ENCODE measurements around the gene JPH4. TPM values are rescaled to one million over a fixed set of nuclear protein-coding genes. Genes with fewer than 3 reads are reported as not detected.
"Not testable (repeated sequence)": the region's sequence is repeated elsewhere in the genome, so short reads cannot be mapped to it uniquely, and the experiment has no call there.

JPH4 gene
- total and polyA plus RNA-seq, 7 experiments from 2014 or later = 0.13 to 1.2 (median 0.16) TPM; not detected in 4

GRCh38 chr14:23600806-23601205 lies 22.2 kb upstream of the JPH4 start:
- no peak for DNase-seq
- Histone ChIP-seq H3K27me3 (ENCODE audit: control insufficient read depth in 2 of 2, insufficient read depth in 2 of 2, low read length in 2 of 2) (no peaks in the 10 kb centered on the region), H3K4me1 (ENCODE audit: control insufficient read depth in 2 of 2, insufficient read depth in 2 of 2, low read length in 2 of 2) (no peaks in the 10 kb centered on the region), H3K36me3 (ENCODE audit: control insufficient read depth in 2 of 3, insufficient read depth in 3 of 3, low read length in 3 of 3) (no peaks in the 10 kb centered on the region), H3K27ac (ENCODE audit: low read depth, low read length) (no peak overlapping the region), H3K9me3 (ENCODE audit: control insufficient read depth in 2 of 3, low read length in 3 of 3) (no peaks in the 10 kb centered on the region), H3K4me3 (ENCODE audit: low read length) (no peak overlapping the region)
- Mint-ChIP-seq H3K36me3 (peaks cover 0 to 8% (median 4%) of the 10 kb centered on the region in 5 donors), H3K27ac (no peak overlapping the region), H3K9me3 (peaks cover 0 to 15% (median 0%) of the 10 kb centered on the region in 11 donors), H3K4me3 (no peak overlapping the region), H3K4me1 (peaks cover 0 to 5% (median 3%) of the 10 kb centered on the region in 7 donors), H3K27me3 (peaks cover 0 to 3% (median 0%) of the 10 kb centered on the region in 5 donors)
- POLR2A ChIA-PET = no interaction called here
- CTCF ChIA-PET = no interaction called here
- ATAC-seq = no peak
- intact Hi-C loops (cut with micrococcal nuclease) = no loop called here

- ATAC-seq (no peak), DNase-seq (no peak)
- no peak overlapping the region for H3K27ac Mint-ChIP-seq
- peaks cover 0 to 15% (median 0%) of the 10 kb centered on the region in 11 donors for H3K9me3 Mint-ChIP-seq
- ChIA-PET POLR2A (no interaction called here), CTCF (no interaction called here)
- H3K9me3 ChIP-seq (ENCODE audit: control insufficient read depth in 2 of 3, low read length in 3 of 3) = no peaks in the 10 kb centered on the region
- H3K36me3 ChIP-seq (ENCODE audit: control insufficient read depth in 2 of 3, insufficient read depth in 3 of 3, low read length in 3 of 3) = no peaks in the 10 kb centered on the region
- H3K4me3 ChIP-seq (ENCODE audit: low read length) = no peak overlapping the region
- H3K4me1 ChIP-seq (ENCODE audit: control insufficient read depth in 2 of 2, insufficient read depth in 2 of 2, low read length in 2 of 2) = no peaks in the 10 kb centered on the region
- no peak overlapping the region for H3K27ac ChIP-seq (ENCODE audit: low read depth, low read length)
- no peak overlapping the region for H3K4me3 Mint-ChIP-seq
- no peaks in the 10 kb centered on the region for H3K4me1 Mint-ChIP-seq
- no peaks in the 10 kb centered on the region for H3K27me3 Mint-ChIP-seq
- no peaks in the 10 kb centered on the region for H3K27me3 ChIP-seq (ENCODE audit: control insufficient read depth in 2 of 2, insufficient read depth in 2 of 2, low read length in 2 of 2)
- H3K36me3 Mint-ChIP-seq = peaks cover 0 to 5% (median 4%) of the 10 kb centered on the region in 5 donors
- intact Hi-C loops (cut with micrococcal nuclease) = no loop called here
These were observed 21.7 kb upstream of the JPH4 start for GRCh38 chr14:23600322-23600707.

- H3K27ac ChIP-seq (ENCODE audit: low read depth, low read length); H3K36me3 Mint-ChIP-seq; H3K9me3 ChIP-seq (ENCODE audit: control insufficient read depth in 2 of 3, low read length in 3 of 3); POLR2A ChIA-PET; H3K27me3 Mint-ChIP-seq; H3K36me3 ChIP-seq (ENCODE audit: control insufficient read depth in 2 of 3, insufficient read depth in 3 of 3, low read length in 3 of 3); H3K4me3 ChIP-seq (ENCODE audit: low read length); H3K4me1 ChIP-seq (ENCODE audit: control insufficient read depth in 2 of 2, insufficient read depth in 2 of 2, low read length in 2 of 2); intact Hi-C loops (cut with micrococcal nuclease); CTCF ChIA-PET; H3K4me3 Mint-ChIP-seq; DNase-seq; H3K9me3 Mint-ChIP-seq; H3K27me3 ChIP-seq (ENCODE audit: control insufficient read depth in 2 of 2, insufficient read depth in 2 of 2, low read length in 2 of 2); H3K27ac Mint-ChIP-seq; H3K4me1 Mint-ChIP-seq; ATAC-seq: not testable (repeated sequence)
These were observed 15.6 kb upstream of the JPH4 start for GRCh38 chr14:23594191-23594590.

- ATAC-seq (no peak), DNase-seq (no peak)
- H3K27ac Mint-ChIP-seq = no peak overlapping the region
- Histone ChIP-seq H3K27me3 (ENCODE audit: control insufficient read depth in 2 of 2, insufficient read depth in 2 of 2, low read length in 2 of 2) (no peaks in the 10 kb centered on the region), H3K9me3 (ENCODE audit: control insufficient read depth in 2 of 3, low read length in 3 of 3) (no peaks in the 10 kb centered on the region), H3K36me3 (ENCODE audit: control insufficient read depth in 2 of 3, insufficient read depth in 3 of 3, low read length in 3 of 3) (no peaks in the 10 kb centered on the region), H3K4me3 (ENCODE audit: low read length) (no peak overlapping the region), H3K27ac (ENCODE audit: low read depth, low read length) (no peak overlapping the region), H3K4me1 (ENCODE audit: control insufficient read depth in 2 of 2, insufficient read depth in 2 of 2, low read length in 2 of 2) (no peaks in the 10 kb centered on the region)
- no peak overlapping the region for H3K4me3 Mint-ChIP-seq
- CTCF ChIA-PET = interaction anchor here (0.9 to 3.0 kb wide), 5 partner anchors 20 to 364 kb away, joined by 3 to 25 read pairs (median 4); no protein-coding TSS in a partner anchor
- H3K4me1 Mint-ChIP-seq = peaks cover 3 to 13% (median 9%) of the 10 kb centered on the region in 7 donors
- peaks cover 0 to 2% (median 0%) of the 10 kb centered on the region in 11 donors for H3K9me3 Mint-ChIP-seq
- H3K27me3 Mint-ChIP-seq = peaks cover 6 to 21% (median 11%) of the 10 kb centered on the region in 5 donors
- intact Hi-C loops (cut with micrococcal nuclease) = no loop called here
- POLR2A ChIA-PET = interaction anchor here (0.6 kb wide), 2 partner anchors 9 to 829 kb away, joined by 3 to 7 read pairs; no protein-coding TSS in a partner anchor
- no peaks in the 10 kb centered on the region for H3K36me3 Mint-ChIP-seq
These were observed 11.6 kb upstream of the JPH4 start for GRCh38 chr14:23590198-23590597.

GRCh38 chr14:23589606-23590005 lies 11.0 kb upstream of the JPH4 start:
- ATAC-seq (no peak), DNase-seq (no peak)
- no peak overlapping the region for H3K27ac ChIP-seq (ENCODE audit: low read depth, low read length)
- ChIA-PET CTCF (interaction anchor here (0.6 to 3.6 kb wide), 14 partner anchors 17 to 365 kb away, joined by 3 to 25 read pairs (median 6); no protein-coding TSS in a partner anchor), POLR2A (interaction anchor here (1.1 to 1.5 kb wide), 3 partner anchors 21 to 341 kb away, joined by 3 to 5 read pairs (median 4); partner anchors contain the start of gene AP1G2)
- H3K27me3 ChIP-seq (ENCODE audit: control insufficient read depth in 2 of 2, insufficient read depth in 2 of 2, low read length in 2 of 2) = no peaks in the 10 kb centered on the region
- no peaks in the 10 kb centered on the region for H3K36me3 ChIP-seq (ENCODE audit: control insufficient read depth in 2 of 3, insufficient read depth in 3 of 3, low read length in 3 of 3)
- H3K9me3 ChIP-seq (ENCODE audit: control insufficient read depth in 2 of 3, low read length in 3 of 3) = no peaks in the 10 kb centered on the region
- H3K9me3 Mint-ChIP-seq = peaks cover 0 to 2% (median 0%) of the 10 kb centered on the region in 11 donors
- H3K27ac Mint-ChIP-seq = peak overlapping the region in 1 of 9 donors; percentile 21
- no peaks in the 10 kb centered on the region for H3K4me1 ChIP-seq (ENCODE audit: control insufficient read depth in 2 of 2, insufficient read depth in 2 of 2, low read length in 2 of 2)
- intact Hi-C loops (cut with micrococcal nuclease) = loop anchor here (1.0 kb wide), 5 partner anchors 43 to 365 kb away; no protein-coding TSS in a partner anchor
- H3K4me3 Mint-ChIP-seq = no peak overlapping the region
- H3K4me1 Mint-ChIP-seq = peaks cover 3 to 13% (median 9%) of the 10 kb centered on the region in 7 donors
- H3K27me3 Mint-ChIP-seq = peaks cover 6 to 21% (median 11%) of the 10 kb centered on the region in 5 donors
- H3K36me3 Mint-ChIP-seq = no peaks in the 10 kb centered on the region
- H3K4me3 ChIP-seq (ENCODE audit: low read length) = no peak overlapping the region

GRCh38 chr14:23588884-23589598 lies 10.5 kb upstream of the JPH4 start:
- Mint-ChIP-seq H3K27me3 (peaks cover 9 to 21% (median 14%) of the 10 kb centered on the region in 5 donors), H3K36me3 (no peaks in the 10 kb centered on the region), H3K27ac (peak overlapping the region in 2 of 9 donors; percentile 21 to 65), H3K4me3 (no peak overlapping the region), H3K4me1 (peaks cover 3 to 13% (median 9%) of the 10 kb centered on the region in 7 donors), H3K9me3 (peaks cover 0 to 2% (median 0%) of the 10 kb centered on the region in 11 donors)
- Histone ChIP-seq H3K27ac (ENCODE audit: low read depth, low read length) (no peak overlapping the region), H3K9me3 (ENCODE audit: control insufficient read depth in 2 of 3, low read length in 3 of 3) (no peaks in the 10 kb centered on the region), H3K27me3 (ENCODE audit: control insufficient read depth in 2 of 2, insufficient read depth in 2 of 2, low read length in 2 of 2) (no peaks in the 10 kb centered on the region), H3K4me3 (ENCODE audit: low read length) (no peak overlapping the region), H3K36me3 (ENCODE audit: control insufficient read depth in 2 of 3, insufficient read depth in 3 of 3, low read length in 3 of 3) (no peaks in the 10 kb centered on the region), H3K4me1 (ENCODE audit: control insufficient read depth in 2 of 2, insufficient read depth in 2 of 2, low read length in 2 of 2) (no peaks in the 10 kb centered on the region)
- intact Hi-C loops (cut with micrococcal nuclease) = loop anchor here (1.0 kb wide), 5 partner anchors 43 to 365 kb away; no protein-coding TSS in a partner anchor
- ATAC-seq (peak; percentile 98), DNase-seq (peak; percentile 63 to 84 (median 79))
- ChIA-PET POLR2A (interaction anchor here (0.5 to 1.5 kb wide), 6 partner anchors 19 to 341 kb away, joined by 3 to 5 read pairs (median 4); partner anchors contain the start of gene AP1G2), CTCF (interaction anchor here (0.6 to 3.6 kb wide), 19 partner anchors 17 to 493 kb away, joined by 3 to 25 read pairs (median 4); no protein-coding TSS in a partner anchor)
